NB4 (cell line): ENCODE measurements around the gene B3GNT9.

Experiments used
- POLR2A ChIP-seq: IDR thresholded peaks from 2 replicates; pipeline ENCODE4 v1.6.1; 2011; ENCODE audit warnings: mild to moderate bottlenecking; ENCODE audit not compliant: insufficient read length; ENCODE audit errors: extremely low read depth
- TF ChIP-seq, protein P1 (sequence below): IDR thresholded peaks from 2 replicates; pipeline ENCODE4 v1.6.1; 2011; ENCODE audit warnings: low read depth, low read length

DNA sequence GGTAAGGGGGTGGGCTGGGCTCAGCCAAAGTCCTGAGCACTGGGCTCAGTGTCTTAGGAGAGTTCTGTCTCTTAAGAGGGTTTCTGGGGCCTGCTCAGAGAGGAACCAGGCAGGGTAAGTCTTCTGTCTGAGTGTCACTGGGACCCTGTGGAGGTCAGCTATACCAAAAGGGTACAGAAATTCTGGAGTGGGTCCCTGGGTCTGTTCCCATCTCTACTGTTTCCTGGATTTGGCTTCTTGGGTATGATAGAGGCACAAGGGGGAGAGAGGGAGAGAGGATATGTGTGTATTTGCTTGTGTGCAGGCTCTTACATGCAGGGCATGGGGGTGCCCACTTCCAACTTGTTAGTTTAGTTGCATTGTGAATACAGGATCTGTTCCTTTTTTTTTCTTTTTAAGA lies 42.7 kb upstream of the B3GNT9 start:
- TF ChIP-seq, protein P1, sequence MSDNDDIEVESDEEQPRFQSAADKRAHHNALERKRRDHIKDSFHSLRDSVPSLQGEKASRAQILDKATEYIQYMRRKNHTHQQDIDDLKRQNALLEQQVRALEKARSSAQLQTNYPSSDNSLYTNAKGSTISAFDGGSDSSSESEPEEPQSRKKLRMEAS: no peak
- no peak for TF ChIP-seq POLR2A
